Measurements from ENCODE around the gene BACH2.
"Not testable (repeated sequence)": the region's sequence is repeated elsewhere in the genome, so short reads cannot be mapped to it uniquely, and the experiment has no call there.

Gene BACH2

DNA sequence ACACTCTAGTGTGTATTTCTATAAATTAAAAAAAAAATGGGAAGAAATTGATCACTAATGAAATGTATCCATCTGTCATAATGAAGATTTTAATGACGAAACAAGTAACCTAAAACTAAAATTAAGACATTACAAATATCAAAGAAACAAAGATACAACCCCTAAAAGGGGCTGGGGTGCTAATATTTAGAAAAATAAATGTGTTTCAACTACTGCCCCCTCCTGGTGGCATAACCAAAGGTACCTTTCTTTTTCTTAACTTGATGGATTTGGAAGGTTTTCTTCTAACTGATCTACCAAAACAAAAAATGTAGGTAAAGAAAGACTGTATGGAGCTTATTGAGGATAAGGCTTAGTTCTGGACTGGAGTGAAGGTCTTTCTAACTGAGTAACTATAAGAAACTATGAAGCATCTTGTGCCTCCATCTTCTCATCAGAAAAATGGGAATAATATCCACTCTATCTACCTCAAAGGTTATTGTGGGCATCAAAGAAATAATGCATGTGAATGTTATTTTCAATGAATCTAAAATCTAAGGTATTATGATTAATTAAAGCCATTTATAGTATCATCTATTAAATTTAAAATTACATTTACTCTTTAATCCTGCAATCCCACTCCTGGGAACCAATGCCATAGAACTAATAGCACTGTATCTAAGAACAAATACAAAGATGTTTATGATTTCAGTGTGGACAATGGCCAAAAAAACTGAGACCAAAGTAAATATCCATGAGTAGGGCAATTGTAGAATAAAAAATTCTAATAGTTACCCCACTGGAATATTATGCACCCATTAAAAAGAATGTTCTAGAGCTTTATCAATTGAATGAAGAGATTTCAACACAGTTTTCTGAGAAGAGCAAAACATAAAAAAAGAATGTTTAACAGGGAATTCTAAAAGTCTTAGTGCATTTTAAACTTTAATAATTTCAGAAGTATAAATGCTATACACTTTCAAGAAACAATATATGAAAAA lies 117.2 kb downstream of the BACH2 start:
- no peak for DNase-seq

DNA sequence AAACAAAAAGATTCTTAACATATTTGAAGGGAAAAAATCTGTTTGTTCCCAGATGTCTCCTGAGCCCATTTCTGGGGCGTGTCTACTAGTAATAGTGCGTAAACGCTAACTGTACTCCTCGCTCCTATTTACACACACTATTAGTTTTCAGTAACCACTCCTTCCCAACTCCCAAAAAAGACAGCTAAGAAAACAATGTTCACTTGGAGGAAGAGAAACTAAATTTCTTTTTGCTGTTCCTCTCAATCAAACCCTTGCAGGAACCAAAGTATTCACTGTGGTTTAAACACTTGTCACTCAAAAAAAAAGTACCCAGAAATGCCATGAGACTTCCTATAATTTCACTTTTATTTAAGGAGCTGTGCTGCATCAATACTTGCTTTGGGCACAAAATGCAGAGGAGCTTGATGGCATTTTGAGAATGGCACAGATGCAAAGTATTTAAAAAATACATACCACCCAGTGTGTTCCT lies 118.2 kb downstream of the BACH2 start:
- no peak for DNase-seq

DNA sequence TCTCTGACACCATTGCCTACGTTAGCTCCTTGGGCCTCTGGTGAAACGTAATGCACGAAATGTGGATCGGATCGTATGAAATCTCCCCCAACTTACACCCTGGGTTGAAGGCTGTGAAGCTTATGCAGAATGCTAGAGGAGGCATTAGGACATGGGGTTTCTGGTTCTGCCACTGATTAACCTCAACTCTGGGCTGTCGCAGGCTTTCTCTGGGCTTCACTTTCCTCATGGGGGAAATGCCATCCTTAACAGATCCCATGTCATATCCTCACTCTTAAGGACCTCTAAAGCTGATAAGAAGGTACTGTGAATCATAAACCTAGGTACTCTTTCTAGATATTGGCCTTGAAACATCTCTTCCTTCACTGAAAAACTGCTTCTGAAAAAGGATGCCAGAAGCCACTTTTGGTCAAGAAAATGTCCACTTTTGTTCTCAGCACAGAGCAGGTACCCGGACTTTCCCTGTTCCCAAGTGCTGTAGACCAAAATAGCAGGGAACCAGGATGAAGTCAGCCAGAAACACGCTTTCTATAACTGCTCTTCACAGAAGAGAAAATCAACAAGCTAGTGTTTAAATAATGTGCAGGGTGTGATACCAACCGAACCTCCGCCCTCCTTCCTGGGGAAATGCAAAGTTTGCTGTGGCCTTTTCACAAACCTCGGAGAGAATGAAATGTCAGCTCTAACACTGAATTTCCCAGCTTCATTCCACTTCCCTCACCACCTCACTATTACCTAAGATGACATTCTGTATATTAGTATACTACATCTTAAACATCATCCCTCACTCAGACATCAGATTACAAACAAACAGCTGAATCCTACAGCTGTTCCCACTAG lies 118.9 kb downstream of the BACH2 start:
- DNase-seq = peak; percentile 45

DNA sequence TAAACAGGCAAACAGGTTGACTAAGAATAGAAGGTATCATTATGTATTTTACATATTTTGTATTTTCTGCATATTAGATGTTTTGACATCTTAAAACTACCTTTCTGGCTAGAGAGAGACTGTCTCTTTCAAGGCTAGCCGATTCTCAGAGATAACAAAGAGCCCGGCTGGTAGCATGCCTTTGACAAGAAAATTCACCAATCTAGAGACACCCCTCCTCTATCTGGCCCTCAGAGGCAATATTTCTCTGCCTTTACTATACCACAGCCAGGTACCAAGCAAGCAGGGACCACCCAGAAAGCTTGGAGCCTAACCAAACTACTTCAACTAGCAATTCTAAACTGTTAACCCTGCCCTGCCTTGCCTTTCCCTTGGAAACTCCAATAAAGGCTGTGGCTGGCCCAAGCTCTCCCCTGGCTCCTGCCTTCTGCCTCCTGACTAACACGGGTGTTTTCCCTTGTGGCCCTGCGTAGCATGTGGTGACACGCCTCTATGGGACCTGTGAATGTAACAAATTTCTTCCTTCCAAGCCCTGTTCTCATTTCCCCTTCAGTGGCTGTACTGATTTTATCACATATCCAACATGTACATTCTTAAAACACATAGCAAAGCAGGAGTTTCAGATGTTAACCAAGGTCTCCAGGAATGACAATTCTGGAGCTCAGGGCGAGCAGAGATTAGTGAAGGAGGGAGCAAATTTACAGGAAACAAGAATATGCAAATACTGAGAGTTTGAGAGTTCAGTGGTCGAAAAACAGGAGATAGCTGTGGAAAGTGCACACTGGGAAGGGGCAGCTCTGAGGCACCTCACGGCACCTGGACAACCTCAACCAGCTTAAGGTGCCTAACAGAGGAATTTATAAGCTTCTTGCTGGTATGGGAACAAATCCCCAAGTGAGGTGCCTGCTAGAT lies 120.8 kb downstream of the BACH2 start:
- DNase-seq = no peak

DNA sequence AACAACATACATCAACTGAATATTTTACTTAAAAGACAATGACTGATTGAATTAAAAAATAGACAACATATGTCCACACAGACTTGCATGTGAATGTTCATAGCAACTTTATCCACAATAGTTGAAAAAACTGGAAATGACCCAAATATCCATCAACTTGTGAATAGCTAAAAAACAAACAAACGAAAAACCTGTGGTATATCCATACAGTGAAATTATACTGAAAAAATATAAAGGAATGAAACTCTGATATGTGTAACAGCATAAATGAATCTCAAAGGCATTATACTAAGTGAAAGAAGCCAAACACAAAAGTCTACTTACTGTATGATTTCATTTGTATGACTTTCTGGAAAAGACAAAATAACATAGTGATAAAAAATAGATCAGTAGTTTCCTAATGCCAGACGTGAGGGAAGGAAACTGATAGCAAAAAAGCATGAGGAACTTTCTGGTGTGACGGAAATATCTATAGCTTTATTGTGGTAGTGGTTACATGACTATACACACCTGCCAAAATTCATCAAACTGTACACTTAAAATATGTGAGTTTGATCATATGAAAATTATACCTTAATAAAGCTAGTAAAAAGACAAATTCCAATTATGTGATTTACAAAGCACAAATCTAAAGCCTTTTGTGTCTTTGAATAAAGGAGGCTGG lies 123.2 kb downstream of the BACH2 start:
- DNase-seq = no peak

DNA sequence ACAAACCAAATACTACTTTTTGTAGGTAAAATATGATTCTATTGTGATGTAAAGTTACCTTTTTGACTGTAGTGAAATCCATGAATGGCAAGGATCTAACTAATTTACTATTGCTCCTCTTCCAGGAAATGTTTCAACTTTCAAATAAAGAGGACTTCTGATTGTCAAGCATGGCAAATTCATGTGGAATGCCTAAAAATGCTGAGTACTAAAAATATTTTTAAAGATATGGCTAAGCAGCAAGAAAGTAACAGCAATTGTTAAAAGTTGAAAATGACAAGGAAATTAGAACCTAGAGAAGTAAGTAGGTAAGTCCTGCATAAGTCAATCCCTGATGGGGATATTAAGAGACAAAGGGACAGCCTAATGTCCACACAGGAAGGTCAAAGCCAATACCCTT lies 126.0 kb downstream of the BACH2 start:
- DNase-seq = no peak

DNA sequence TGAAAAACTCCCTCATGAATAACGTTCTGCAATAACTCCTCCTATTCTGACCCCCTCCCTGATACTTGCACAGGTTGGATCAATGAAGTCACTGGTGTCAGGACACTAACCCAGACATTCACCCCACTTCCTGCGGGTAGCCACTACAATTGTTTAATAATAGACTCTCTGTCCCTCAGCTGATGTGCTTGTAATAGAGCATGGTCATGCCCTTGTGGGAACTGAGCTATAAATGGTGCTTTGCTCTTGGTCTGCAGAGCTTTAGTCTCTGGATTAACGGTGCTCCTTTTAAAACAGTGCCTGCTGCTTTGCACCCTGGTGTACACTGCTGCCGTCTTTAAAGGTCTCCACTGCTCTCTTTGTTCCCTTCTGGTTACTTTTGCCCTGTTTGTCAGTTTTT lies 127.3 kb downstream of the BACH2 start:
- DNase-seq = no peak

DNA sequence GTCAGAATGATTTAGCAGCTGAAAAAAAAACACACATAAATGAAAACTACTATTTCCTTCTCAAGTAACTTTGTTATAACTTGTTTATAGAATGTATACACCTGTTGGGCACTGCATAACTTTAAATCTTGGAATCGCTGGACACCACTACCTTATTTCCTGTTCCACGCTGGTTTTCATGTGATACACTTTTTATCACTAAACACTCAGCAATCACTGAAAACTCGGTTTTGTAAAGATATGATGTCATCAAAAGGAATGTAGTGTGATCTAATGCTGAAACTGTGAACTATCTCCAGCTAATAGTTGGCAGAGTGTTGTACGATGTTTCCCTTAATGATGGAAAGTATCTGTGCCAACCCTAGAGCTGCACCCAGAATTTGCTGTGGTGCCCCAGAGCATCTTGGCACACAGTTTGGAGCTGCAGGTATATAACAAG lies 127.9 kb downstream of the BACH2 start:
- DNase-seq = no peak

DNA sequence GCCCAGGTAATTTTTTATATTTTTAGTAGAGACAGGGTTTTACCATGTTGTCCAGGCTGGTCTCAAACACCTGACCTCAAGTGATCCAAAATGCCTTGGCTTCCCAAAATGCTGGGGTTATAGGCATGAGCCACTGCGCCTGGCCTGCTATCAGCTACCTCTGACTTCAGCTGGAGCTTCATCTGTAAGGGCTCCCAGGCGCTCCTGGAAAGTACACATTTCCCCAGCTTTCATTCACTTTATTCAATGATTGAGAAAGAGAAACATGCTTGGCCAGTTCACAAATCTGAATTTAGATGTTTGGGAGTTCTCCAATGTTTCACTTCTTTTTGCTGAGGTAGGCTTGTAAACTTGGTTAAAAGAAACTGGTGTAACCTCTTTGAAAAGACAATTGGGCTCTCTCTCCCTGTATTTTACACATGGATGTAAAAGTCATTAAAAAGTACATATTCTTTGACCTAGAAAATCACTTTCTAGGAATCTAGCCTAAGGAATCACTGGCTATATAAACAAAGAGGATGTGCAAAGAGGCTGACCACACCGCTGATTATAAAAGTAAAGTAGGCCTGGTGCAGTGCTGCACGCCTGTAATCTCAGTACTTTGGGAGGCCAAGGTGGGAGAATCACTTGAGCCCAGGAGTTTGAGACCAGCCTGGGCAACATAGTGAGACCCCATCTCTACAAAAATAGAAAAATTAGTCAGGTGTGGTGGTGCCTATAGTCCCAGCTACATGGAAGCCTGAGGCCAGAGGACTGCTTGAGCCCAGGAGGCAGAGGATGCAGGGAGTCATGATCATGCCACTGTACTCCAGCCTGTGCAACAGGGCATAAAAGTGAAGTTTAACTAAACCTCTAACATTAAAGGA lies 128.9 kb downstream of the BACH2 start:
- no peak for DNase-seq

DNA sequence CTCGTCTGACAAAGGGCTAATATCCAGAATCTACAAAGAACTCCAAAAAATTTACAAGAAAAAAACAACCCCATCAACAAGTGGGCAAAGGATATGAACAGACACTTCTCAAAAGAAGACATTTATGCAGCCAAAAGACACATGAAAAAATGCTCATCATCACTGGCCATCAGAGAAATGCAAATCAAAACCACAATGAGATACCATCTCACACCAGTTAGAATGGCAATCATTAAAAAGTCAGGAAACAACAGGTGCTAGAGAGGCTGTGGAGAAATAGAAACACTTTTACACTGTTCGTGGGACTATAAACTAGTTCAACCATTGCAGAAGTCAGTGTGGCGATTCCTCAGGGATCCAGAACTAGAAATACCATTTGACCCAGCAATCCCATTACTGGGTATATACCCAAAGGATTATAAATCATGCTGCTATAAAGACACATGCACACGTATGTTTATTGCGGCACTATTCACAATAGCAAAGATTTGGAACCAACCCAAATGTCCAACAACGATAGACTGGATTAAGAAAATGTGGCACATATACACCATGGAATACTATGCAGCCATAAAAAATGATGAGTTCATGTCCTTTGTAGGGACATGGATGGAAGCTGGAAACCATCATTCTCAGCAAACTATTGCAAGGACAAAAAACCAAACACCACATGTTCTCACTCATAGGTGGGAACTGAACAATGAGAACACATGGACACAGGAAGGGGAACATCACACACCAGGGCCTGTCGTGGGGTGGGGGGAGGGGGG lies 130.3 kb downstream of the BACH2 start:
- not testable (repeated sequence) for DNase-seq

DNA sequence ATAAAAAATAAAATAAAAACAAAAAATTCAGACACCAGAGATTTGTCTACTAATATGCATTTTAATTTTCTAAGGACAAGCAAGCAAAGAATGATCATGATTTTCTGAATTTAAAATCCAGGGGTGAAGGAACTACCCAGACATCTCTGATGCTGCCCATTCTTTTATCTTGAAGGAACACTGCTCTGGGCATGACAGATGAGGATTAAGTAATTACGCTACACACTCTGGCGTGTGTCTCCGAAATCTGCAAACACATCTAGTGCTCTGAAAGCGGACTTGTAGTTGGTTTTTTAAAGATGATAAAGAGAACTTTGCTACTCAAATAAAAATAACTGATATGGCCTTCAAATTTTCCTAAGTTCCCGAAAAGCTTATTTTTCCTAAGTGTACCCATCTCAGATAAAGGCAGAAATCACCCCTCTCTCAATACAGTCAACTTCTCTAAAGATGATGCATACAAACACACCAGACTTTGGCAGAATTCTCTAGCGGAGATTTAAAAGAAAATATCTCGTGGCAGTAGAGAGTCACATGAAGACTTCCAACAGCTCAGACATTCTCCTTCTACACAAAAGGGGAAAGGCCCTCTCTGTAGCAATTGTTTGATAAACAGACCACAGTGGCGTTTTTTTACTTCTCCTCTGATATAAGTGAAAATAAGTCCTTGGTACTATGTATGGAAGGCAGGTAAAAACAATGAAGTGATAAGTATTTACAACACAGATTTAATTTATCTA lies 133.8 kb downstream of the BACH2 start:
- no peak for DNase-seq

DNA sequence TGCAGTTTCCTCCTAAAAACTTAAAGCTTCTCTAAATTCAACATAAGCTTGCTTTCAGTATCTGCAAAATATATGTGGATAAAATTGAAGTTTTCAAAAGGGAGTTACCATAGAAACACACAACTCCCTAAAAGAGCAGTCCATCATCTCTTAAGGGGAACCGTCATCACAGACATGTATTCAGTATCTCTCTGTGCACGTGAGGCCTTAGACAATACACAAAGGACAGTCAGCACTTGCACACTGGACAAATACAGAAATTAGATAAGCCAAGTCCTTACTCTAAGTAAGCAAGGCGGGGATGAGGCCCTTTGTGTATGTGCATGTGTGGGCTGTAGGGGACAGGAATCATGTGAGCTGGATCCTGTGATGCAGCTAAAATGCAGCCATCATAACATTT lies 136.6 kb downstream of the BACH2 start:
- DNase-seq = peak; percentile 68

DNA sequence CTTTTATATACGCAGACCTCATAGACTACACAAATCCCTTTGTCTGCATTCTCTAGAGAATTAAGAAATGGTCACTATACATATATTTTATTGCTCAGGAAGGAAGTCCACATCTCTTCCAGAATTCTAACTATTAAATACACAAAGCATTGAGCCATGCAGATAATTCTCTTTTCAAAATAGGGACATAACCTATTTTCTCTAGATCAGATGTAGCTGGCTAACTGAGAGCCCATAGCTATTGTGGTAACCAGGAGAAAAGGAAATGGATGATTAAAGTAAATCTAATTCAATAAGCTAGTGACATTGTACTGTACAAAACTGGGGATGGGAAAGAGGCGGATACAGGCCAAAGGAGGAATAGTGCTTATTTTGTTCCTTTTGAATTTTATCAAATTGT lies 137.2 kb downstream of the BACH2 start:
- no peak for DNase-seq

DNA sequence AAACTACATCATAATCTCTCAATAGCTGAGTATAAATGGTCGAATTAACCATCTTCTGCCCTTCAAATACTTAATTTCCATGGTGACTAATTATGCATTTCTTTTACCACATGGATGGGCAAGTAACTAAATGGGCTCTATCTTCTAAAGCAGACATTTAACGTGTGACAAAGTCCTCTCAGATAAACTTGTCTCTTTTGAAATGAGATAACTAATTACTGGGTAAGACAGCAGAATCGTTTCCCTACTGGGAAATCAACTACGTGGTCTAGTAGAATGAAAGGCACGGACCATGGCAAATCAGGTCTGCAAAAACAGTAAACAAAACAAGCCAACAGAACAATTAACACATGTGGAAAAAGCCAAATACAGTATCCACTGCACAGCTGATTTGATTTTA lies 137.7 kb downstream of the BACH2 start:
- no peak for DNase-seq

DNA sequence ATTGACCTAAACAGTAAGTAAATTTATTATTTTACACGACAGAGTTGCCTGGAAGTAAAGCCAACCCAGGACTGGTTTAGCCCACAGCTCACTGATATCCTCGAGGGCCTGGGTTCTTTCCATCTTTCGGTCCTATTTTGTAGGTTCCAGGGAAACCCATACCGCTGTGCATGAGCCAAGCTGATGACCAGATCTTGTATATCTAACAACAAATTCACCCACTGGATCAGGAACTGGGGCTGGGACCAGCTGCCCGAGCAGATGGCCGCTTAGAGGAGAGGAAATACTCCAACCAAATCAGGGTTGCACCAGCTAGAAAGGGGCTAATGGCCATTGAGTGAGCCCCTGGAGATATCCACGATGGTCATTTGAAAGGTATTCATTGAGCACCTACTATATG lies 139.2 kb downstream of the BACH2 start:
- no peak for DNase-seq

DNA sequence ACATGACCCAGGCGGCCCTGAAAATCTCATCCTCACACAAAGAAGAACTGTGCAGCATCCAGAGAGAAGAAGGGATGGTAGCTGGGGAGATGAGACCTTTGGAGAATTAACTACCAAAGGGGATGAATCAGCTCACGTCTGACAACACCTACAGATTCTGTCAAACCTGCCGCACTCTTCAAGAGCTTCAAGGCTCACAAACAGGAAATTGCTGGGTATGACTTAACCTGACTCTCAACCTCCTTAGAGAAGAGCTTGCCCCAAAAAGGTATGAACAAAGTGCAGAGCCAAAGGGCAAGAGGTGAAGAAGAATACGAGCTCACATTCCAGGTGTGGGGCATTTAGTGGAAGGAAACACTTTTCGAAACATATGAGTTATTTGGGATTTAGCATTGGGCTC lies 139.8 kb downstream of the BACH2 start:
- no peak for DNase-seq

DNA sequence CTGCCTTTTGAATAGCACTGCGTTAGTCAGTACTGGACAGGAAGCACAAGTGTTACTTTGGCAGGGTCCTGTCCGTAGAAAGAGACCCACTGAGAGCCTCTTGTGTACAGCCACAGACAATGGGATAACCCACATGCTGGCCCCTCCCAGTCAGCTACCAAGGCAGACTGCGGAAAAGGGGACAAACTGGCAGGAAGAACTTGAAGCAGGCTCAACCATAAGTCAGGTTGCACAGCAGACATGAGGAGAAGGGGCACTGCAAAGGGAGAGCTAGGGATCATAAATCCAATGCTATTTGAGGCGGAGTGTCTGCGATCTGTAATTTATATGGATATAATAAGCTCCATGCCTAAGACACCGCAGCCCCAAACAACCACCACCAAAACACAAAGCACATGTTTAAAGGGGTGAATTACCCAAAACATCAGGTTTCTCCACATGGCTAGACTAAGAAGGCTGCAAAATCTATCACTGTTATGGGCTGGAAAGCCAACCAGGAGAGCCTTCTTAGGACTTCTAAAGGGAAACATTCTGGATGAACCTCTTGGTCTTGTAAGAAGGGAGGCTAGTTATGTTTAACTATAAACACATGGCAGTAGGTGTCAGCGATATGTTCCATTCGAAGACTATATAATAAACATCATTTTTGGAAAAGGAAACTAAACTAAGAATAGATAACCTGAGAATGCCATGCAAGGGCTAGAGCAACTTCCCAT lies 141.7 kb downstream of the BACH2 start:
- no peak for DNase-seq

DNA sequence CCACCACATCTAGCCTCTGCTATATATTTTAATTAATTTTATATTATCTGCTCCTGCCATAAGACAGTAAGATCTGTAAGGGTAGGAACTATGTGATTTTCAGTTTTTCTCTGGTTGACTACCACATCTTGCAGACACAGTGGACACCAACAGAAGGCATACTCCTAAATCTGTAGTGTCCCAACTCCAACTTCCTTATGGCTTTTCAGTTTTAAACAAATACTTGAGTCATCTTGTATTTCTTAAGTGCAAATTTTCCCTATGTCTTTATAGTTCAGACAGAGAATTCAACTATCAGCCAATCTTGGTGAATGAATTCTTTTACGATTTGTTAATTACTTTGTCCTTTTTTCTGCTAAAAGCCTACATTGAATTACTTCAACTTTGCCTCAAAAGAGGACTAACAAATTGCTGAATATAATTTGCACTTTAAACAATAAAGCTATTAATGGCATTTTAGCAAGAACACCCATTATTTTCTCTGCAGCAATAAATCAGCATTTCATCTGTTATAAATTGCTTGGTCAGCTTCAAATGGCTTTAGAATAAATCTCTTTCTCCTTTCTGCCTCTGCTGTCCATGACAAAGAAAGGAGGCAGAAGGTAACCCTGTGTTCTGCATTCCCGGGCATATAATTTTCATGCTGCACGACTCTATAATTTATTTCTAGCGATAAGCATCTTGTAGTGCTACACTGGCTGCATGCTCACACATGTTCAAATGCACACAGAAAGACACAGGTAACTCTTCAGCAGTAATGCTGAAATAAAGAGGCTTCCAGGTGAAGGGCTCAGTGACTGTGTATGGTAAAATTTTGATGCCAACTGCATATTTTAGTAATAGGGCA lies 144.8 kb downstream of the BACH2 start:
- DNase-seq = no peak
